ENCODE measurements around the gene SDF4. TPM values are rescaled to one million over a fixed set of nuclear protein-coding genes. Genes with fewer than 3 reads are reported as not detected.
A peak's percentile ranks its signal among the peaks of the same experiment; 100 is the strongest.

The SDF4 gene, protein sequence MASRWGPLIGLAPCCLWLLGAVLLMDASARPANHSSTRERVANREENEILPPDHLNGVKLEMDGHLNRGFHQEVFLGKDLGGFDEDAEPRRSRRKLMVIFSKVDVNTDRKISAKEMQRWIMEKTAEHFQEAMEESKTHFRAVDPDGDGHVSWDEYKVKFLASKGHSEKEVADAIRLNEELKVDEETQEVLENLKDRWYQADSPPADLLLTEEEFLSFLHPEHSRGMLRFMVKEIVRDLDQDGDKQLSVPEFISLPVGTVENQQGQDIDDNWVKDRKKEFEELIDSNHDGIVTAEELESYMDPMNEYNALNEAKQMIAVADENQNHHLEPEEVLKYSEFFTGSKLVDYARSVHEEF
- total RNA-seq (2014; rRNA removed) = 142 and 150 TPM in 2 replicates
- polyA plus RNA-seq (2012) = 135 TPM

DNA sequence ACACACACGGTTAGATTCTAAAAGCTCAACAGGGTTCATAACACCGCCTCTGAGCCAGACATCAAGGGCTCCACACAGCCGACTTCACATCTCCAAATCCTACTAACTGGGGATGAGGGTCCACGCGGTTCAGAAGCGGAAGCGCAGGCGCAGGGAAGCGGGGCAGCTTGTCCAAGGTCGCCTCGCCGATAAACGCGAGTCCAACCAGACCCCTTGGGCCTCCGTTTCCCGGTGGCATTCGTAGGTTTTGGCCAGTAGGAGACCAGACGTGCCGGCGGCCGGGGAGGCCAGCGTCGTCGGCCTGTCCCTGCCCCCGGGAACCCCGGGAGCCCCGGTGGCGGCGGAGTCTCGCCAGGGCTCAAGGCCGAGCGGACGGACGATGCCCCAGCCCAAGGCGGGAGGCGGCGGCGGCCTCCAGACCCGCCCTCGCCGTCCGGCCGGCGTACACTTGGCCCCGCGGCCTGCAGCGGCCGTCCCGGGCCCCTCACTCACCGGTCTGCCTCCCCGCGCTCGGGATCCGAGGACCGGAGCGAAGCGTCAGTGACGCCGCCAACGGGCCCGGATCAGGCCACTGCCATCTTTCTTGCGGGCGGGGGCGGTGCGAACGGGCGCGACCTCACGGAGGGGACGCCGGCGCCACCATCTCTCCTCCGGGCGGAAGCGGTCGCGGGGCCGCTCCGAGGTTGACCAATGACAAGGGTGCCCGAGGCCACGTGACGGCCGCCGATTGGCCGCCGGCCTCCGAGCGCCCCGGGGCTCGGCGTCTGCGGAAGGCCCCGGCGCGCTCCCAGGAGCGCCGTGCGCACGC is at the start of gene SDF4:
TSS of gene SDF4 (minus strand) at position 602 of the 808 bp plus-strand sequence. CDS start 3,229 bp downstream, outside the sequence.
- DNase-seq (ENCODE audit: low read depth) = peak; percentile 95

GRCh38 chr1:1280782-1281481 is 49.1 kb upstream of the SDF4 start:
- DNase-seq (ENCODE audit: low read depth) = no peak

GRCh38 chr1:1279028-1279427 is 47.2 kb upstream of the SDF4 start:
- DNase-seq (ENCODE audit: low read depth) = no peak

DNA sequence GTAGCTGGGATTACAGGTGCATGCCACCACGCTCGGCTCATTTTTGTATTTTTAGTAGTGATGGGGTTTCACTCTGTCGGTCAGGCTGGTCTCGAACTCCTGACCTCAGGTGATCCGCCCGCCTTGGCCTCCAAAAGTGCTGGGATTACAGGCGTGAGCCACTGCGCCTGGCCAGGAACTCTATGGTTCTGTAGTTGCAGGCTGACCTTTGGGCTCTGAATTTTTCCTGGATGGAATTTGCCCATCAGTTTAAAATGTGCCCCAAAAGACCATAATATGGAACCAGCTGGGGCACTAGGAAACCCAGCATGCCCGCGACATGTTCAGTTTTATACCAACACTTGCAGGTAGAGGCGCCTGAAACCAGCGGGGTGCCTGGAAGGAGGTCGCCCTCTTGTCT is 46.8 kb upstream of the SDF4 start:
- no peak for DNase-seq (ENCODE audit: low read depth)

DNA sequence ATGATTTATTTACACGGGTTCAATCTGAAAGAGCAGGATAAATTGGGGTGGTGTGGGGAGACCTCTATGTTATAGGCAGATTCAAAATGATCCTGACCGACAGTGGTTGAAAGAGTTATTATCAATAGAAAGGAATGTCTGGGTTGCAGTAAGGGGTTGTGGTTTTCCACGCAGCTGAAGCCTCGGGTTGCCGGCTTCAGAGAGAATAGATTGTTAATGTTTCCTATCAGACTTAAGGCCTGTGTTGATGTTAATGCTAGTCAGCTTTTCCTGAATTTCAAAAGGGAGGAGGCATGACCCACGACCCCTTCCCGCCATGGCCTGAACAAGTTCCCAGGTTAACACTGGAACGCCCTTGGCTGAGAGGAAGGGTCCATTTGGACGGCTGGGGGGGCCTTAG is 44.0 kb upstream of the SDF4 start:
- DNase-seq (ENCODE audit: low read depth) = no peak

DNA sequence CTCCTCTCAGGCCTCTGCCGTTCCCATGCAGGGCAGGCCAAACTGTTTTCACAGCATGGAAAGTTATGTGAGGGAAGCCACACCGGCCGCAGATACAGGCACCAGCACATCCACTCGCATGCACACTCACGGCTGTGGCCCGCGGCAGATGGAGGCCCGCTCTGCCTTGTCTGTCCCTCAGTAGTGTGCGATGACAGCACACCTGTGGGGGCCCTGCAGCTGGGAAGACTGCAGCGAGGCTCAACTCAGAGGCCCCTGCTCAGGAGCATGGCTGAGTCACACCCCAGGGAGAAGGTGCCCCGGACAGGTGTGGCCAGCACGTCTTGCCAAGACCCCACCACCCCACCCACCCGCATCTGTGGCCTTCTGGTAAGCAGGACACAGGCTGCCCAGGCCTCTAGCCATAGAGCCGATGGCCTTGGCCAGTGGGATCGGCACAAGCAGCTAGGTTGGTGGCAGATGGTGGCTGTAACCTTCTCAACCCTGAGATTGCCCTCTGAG is 43.2 kb upstream of the SDF4 start:
- no peak for DNase-seq (ENCODE audit: low read depth)

- DNase-seq (ENCODE audit: low read depth) = no peak
These were observed 42.6 kb upstream of the SDF4 start for GRCh38 chr1:1274299-1274930.

DNA sequence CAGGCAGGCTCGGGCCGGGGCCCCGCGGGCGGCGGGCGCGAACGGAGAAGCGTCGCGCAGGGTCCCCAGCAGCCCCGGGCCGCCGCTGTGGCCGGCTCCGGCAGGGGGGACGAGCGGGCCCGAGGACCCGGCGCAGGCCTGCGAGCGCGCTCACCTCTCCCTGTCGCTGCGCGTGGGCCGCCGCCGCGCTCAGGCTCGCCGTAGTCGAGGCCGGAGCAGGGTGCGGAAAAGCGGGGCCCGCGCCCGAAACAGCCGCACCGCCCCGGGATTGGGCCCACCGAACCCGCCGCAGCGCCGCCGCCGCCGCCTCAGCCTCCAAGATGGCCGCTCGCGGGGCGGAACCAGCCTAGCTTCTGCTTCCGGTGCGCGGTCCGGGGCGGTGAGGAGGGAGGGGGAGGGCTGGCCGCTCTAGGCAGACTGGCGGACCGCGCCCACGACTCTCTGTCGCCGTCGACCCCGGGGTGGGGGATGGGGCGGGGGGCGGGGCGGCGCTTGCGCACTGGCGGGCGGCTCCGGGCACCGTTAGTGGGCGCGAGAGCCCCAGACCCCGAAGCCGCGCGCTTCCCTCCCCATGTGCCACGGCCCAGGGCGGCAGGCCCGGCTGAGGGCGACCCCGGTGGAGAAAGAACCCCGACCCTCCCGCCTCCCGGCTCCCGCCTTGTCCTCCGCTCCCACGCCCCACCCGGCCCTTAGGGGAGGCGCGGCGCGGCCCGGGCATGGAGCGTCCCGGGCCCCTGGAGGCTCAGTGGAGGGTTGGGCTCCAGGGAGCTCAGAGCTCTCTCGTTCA is 41.9 kb upstream of the SDF4 start, which contains the start of gene UBE2J2:
TSS of gene UBE2J2 (minus strand) at position 343 of the 787 bp plus-strand sequence. CDS start 5,862 bp downstream, outside the sequence.
- DNase-seq (ENCODE audit: low read depth) = peak; percentile 82

DNA sequence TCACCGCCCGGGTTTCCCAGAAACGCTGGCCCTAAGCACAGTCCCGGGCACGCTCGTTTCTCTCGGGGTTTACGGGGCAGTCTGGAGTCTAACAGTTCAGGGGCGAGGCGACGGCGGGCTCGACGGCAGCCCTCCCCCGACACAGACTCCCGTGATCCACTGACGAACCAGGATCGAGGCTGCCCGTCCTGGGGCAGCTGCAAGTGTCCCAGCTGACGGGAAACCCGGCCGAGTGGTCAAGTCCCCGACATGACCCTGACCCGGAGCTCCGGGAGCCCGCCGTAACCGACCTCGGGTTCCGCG is 41.4 kb upstream of the SDF4 start:
- DNase-seq (ENCODE audit: low read depth) = no peak

DNA sequence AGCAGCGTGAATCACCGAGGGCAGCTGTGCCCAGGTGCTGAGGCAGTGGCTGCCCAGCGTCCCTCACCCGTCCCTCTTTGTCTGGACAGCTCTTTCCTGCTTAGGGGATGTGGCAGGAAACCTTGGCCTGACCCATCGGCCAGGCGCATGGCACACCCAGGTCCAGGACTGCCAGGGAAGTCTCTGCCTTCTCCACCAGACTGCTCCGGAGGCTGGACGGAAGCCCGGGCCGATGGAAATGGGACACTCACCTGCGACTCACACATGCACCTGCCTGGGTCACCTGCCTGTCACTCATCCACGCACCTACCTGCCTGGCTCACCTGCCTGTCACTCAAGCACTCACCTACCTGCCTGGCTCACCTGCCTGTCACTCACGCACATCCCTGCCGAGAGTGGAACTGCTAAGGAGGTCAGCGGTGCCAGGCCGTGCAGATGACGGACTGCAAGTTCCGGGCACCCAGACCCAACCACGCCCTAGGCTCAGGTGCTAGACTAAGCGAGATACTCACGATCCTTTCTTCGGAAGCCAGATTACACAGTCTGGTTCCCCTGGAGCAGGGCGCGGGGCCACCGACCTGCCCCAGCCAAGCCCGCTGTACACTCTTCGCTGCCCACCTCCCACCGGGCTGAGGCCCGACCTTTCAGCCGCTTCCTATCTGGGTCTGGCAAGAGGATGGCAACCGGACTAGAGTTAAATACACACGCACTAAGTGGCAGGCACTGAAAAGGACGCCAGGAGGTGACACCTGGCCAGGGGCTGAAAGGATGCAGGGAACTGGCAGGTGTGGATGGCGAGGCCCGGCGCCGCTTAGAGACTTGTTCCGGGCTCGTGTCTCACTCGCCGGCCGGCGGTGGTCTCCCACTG is 40.8 kb upstream of the SDF4 start:
- no peak for DNase-seq (ENCODE audit: low read depth)

- DNase-seq (ENCODE audit: low read depth) = no peak
These were observed 39.0 kb upstream of the SDF4 start for GRCh38 chr1:1270813-1271212.

- no peak for DNase-seq (ENCODE audit: low read depth)
These were observed 36.5 kb upstream of the SDF4 start for GRCh38 chr1:1268284-1268682.

- no peak for DNase-seq (ENCODE audit: low read depth)
These were observed 35.9 kb upstream of the SDF4 start for GRCh38 chr1:1267488-1268283.

- DNase-seq (ENCODE audit: low read depth) = peak; percentile 98
These were observed 33.1 kb upstream of the SDF4 start for GRCh38 chr1:1264868-1265272.

GRCh38 chr1:1264026-1264425 is 32.2 kb upstream of the SDF4 start:
- peak; percentile 38 for DNase-seq (ENCODE audit: low read depth)

DNA sequence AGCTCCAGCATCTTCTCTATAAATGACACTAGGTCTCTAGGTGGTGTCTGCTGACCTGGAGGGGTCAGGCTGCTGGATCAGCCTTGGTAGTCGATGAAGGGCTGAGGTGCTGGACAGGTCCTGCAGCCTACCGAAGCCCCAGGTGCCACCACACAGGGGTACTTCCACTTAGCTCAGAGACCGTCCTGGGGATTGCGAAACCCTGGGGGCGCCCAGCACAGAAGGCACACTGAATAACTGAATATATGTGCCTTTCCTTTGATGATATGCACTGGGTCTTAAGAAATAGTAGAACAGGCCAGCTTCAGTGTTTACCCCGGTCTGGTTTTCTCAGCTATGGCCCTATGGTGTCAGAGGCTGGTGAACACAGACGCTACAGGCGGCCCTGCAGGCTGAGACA is 31.0 kb upstream of the SDF4 start:
- DNase-seq (ENCODE audit: low read depth) = no peak

GRCh38 chr1:1262071-1262470 is 30.3 kb upstream of the SDF4 start:
- DNase-seq (ENCODE audit: low read depth) = no peak

- DNase-seq (ENCODE audit: low read depth) = no peak
These were observed 29.2 kb upstream of the SDF4 start for GRCh38 chr1:1260843-1261560.
